Stimulated activated CD8-positive, alpha-beta memory T cell treated with anti-CD3 and anti-CD28 coated beads, Interleukin-12 subunit alpha, Interleukin-12 subunit beta, amount 100 ng/mL, for 1 hour (primary cell): Measurements from ENCODE around the gene GPR156.
"Not testable (repeated sequence)": the region's sequence is repeated elsewhere in the genome, so short reads cannot be mapped to it uniquely, and the experiment has no call there.

Experiments
- DNase-seq: peaks from one replicate; pipeline ENCODE4 v3.0.0-alpha.2; 2020; ENCODE audit warnings: low read depth

Gene GPR156

GRCh38 chr3:120161902-120162301 lies 123.1 kb downstream of the GPR156 start:
- DNase-seq: no peak

- no peak for DNase-seq
Measured at GRCh38 chr3:120160050-120160449, 125.0 kb downstream of the GPR156 start.

- no peak for DNase-seq
Measured at GRCh38 chr3:120157681-120158080, 127.3 kb downstream of the GPR156 start.

- no peak for DNase-seq
Measured at GRCh38 chr3:120157113-120157512, 127.9 kb downstream of the GPR156 start.

GRCh38 chr3:120156699-120157098 lies 128.3 kb downstream of the GPR156 start:
- no peak for DNase-seq

- not testable (repeated sequence) for DNase-seq
Measured at GRCh38 chr3:120155694-120156093, 129.3 kb downstream of the GPR156 start.

- DNase-seq: no peak
Measured at GRCh38 chr3:120155108-120155507, 129.9 kb downstream of the GPR156 start.

- no peak for DNase-seq
Measured at GRCh38 chr3:120153294-120153693, 131.7 kb downstream of the GPR156 start.

GRCh38 chr3:120151791-120152190 lies 133.2 kb downstream of the GPR156 start:
- DNase-seq: no peak

- DNase-seq: no peak
Measured at GRCh38 chr3:120148187-120148949, 136.7 kb downstream of the GPR156 start.

GRCh38 chr3:120147072-120147871 lies 137.8 kb downstream of the GPR156 start:
- peak; percentile 28 for DNase-seq

GRCh38 chr3:120145542-120146285 lies 139.3 kb downstream of the GPR156 start:
- no peak for DNase-seq

- no peak for DNase-seq
Measured at GRCh38 chr3:120144267-120144666, 140.8 kb downstream of the GPR156 start.

GRCh38 chr3:120143676-120144075 lies 141.3 kb downstream of the GPR156 start:
- no peak for DNase-seq

- DNase-seq: no peak
Measured at GRCh38 chr3:120142236-120142635, 142.8 kb downstream of the GPR156 start.

GRCh38 chr3:120140098-120140742 lies 144.8 kb downstream of the GPR156 start:
- no peak for DNase-seq

GRCh38 chr3:120139140-120139539 lies 145.9 kb downstream of the GPR156 start:
- DNase-seq: no peak

GRCh38 chr3:120137548-120137947 lies 147.5 kb downstream of the GPR156 start:
- DNase-seq: no peak

GRCh38 chr3:120130656-120131055 lies 154.4 kb downstream of the GPR156 start:
- DNase-seq: no peak

GRCh38 chr3:120129718-120130513 lies 155.1 kb downstream of the GPR156 start:
- no peak for DNase-seq

- no peak for DNase-seq
Measured at GRCh38 chr3:120129051-120129450, 156.0 kb downstream of the GPR156 start.
